ENCODE results near the gene PDHX.
"Not testable (repeated sequence)": the region's sequence is repeated elsewhere in the genome, so short reads cannot be mapped to it uniquely, and the experiment has no call there.

PDHX gene

DNA sequence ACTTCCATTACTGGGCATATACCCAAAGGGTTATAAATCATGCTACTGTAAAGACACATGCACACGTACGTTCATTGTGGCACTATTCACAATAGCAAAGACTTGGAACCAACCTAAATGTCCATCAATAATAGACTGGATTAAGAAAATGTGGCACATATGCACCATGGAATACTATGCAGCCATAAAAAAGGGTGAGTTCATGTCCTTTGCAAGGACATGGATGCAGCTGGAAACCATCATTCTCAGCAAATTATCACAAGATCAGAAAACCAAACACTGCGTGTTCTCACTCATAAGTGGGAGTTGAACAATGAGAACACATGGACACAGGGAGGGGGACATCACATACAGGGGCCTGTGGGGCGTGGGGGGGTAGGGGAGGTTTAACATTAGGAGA lies 111.6 kb downstream of the PDHX start:
- not testable (repeated sequence) for DNase-seq

DNA sequence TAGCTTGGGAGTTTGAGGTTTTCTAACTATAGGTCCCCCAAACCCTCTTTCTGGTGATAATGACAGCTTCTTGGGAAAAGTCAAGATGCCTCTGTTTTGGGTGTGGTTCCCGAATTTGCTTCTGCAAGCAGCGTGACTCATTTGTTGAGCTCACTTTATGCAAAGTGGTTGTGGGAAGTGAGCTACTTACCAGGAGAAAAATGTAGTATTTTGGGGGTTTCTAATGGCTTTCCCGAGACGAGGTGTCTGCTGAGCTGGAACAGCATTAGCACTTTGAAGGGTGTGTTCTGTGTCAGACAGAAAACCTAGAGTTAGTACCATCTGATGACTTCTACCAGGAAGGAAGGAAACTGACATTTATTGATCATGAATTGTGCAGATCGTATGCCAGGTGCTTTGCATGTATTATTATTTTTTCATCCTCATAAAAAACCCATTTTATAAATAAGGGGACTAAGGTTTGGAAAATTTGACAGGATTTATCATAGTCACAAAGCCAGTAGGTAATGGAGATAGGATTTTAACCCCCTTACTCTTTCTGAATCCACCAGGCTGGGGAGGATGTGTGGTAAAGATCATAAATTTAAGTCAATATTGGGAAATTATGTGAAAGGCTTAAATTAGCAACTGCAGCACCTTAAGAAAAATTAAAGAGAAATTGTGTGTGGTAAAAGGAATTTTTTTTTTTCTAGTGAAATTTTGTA lies 113.7 kb downstream of the PDHX start:
- no peak for DNase-seq

DNA sequence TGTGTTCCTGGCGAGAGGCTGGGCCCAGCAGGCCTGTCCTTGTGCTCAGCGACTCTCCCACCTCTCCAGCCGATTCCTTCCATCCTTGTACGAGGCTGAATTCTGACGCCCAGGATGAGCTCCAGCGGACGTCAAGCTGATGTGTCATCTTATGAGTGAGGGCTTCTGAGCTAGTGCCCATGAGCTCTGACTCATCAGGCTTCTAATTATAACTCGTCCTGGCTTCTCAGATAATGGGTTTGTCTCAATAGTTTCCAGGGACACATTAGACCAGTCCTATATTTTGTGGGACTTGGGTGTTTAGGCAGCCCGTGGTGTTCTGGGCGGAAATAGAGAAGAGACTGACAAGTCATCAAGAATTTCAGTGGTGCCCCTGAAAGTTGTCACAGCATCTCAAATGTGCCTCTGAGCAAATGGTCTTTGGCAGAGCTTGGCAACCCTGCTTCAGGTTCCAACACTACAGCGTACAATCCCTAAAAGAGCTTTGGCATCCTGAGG lies 114.3 kb downstream of the PDHX start:
- no peak for DNase-seq

DNA sequence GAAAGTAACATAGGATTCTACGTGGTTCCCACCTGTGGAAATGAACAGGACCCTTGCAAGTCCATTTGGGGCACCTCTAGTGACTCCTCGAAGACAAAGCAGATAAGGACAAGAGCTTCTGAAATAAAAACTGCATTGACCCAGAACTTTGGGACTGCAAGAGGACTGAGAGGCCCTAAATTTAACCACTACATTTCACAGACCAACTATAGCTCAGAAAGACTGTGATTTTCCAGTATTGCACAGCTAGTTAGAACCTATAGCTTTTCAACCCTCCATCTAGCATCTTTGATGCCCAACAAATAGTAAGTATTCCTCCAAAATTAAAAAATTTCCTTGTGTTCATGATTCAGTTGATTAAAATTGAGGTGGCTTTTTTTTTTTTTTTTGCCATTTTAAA lies 114.9 kb downstream of the PDHX start:
- DNase-seq, result no peak

DNA sequence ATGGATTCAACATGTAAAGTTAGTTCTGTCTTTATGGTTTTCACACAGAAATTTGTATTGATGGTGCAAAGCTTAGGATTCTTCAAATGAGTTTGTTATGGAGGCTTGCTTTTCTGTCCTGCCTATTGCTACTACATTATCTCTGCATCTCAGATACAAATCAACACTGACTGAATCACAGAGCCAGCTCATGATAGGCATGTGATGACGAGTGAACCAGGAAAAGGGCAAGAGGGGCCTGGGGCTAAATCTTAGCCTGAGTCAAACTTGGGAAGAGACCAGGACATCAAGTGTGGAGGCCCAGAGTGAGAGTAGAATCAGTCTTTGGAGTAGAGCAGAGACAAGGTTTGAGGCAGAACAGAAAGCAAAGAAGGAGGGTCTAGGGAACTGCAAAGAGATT lies 115.4 kb downstream of the PDHX start:
- no peak for DNase-seq

DNA sequence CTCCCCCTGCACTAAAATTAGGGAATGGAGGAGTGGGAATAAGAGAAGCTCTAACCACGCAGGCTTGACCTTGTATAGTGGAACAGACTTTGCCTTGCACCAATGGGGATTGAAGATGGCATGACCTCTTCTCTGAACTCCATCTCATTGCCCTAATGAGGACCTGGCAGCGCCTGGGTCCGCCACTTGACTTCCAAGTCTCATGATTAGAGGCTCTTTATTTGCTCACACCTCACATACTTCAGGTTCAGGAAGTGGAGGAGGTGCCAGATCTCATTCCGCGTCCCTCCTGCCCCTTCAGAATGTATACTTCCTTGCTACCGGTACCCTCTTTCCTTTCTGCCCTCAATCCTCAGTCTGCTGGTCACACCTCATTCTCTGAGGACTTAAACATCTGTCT lies 116.6 kb downstream of the PDHX start:
- no peak for DNase-seq

DNA sequence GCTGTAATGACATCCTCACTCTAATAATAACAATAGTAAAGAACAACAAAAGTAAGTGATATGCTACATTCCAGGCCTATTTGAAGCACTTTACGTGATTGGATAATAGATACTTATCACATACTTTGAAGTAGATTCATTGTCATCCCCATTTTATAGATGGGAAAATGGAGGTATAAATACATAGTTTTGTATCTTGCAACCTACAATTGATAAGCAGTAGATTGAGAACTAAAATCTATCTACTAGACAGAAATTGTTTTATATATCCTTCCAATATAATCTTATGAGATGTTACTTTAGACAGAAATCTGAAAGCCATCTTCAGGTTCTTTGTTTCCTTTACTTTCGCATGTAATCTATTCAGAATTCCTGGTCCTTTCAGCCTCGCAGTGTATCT lies 118.0 kb downstream of the PDHX start:
- no peak for DNase-seq

DNA sequence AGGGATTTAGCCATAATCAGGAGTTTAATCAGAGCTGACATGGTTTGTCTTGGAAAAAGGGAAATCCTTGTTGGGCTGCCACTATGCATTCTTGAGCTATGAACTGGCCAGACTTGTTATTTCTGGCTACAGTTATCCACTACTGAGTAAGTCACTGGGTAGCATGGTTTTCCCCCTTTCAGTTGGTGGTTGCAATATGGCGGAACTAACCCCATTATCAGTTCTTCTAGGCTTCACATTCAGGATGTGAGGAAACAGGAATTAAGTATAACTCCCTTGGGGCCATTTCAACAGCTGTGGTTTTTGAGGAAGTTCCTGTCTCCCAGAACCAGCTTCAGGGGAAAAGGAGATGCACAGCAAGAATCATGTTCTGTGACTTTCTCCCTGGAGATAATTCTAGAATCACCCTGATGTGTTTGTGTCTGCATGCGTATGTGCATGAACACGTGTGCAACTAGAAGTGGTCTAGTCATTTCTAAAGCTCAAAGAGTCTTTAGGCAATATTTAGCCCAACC lies 119.5 kb downstream of the PDHX start:
- no peak for DNase-seq

DNA sequence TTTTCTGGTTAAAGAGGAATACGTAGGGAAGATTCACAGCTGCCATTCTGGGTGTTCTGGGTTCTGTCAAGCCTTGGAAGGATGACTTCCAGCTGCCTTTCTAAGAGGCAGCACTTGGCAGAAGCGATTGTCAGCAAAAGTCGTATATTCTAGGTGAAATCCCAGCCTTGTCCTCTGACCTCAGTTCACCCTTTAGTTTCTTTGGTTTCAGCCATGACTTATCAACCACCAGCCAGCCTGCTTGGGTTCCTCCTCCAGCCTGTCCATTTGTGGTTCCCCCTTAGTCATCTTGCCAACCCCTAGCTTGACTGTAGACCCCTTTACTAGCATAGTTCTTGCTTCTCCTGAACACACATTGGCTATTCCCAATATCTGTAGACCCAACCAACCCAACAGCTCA lies 120.2 kb downstream of the PDHX start:
- no peak for DNase-seq

DNA sequence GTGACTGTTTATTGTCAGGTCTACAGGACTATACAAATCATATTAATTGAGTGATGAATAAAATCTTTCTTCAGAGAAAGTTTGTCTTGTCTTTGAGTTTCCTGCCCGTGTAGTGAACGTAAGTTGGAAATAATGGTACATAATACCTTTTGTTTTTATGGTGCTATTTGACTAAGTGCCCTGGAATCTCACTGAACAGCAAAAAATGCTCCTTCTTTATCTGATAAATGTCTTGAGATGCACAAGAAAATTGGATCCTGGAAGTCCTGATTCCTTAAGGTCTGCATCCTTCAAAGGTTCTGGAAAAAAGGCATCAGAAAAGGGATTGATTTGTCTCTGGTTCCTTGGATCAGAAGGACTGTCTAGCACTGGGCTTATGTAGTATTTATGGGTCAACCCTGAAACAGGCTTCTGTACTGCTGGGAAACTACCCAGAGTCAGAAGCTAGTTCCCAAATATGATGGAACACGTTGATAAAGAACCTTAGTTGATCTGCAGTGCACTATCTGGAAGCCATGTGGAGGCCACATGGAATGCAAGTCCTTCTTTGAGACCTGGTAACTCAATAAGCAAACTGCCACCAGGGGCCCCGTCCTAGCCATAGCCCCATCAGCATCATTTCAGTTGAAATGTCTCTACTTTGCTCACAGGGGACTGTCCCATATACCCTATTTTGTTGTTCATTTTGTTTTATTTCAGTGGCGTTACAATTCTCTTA lies 122.0 kb downstream of the PDHX start:
- no peak for DNase-seq

DNA sequence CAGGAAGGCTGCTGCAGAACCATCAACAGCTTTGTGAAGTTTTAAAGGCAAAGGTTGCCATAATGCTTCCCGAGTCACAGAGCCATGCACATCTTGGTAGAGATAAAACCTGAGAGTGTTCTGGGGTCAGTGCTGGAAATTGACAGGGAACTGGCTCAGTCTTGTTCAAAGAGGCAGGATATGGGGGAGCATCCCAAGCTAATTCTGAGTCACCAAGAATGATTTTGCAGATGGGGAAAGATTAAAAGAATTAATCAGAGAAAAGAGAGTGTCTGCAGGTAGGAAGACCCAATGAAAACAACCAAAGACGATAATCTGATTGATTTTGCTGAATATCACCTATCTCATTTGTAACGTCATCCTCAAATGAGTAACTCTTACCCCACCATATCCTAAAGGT lies 122.7 kb downstream of the PDHX start:
- DNase-seq, result no peak

DNA sequence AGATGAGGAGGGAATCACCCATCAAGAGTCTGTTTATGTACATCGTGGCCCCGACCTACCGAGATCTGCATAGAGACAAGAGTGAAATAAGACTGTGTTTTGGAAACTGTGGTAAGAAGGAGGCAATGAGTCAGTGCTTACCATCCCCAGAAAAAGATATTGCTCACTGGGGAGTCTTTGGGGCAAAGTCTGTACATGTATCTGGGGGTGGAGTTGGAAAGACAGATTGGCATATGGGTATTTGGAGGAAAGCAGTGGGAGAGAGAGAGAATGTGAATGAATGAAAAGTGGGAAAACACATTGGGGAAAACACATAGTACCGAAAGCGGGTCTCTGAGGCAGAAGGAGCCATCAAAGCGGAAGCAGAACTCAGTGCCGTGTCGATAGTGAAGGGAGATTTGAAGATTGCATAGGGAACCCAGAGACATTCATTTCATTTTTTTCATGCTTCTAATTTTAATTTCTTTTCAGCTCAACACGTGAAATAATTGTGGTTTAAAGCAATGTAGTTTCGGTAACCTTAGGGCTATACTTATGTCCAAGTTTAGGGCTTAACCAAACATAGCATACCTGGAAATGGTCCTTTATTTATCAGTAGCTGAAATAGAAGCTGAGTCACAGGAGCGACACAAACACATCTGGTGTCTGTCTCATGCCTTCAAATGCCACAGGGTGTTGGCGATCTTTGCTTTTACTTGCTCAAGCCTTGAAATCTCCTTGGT lies 124.0 kb downstream of the PDHX start:
- DNase-seq, result no peak

DNA sequence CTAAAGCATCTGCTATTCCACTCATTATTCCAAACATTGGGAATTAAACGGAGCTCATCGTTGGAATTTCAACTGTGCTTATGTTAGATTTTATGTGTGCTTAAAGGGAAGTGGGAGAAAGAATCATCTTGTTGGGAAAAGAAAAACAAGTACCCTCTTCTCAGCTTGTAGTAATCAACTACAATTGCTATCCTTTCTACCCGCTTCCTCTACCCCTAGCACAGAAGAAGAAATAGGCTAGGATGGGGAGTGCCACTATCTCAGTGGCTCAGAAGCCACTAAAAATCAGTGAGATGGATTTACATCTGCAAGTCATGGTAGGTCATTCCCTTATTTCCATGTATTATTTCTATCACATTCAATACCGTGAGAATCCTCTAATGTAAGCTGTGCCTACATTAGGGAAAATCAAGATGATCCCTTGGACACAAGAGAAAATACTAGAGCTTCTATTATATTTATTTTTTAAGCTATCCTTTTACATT lies 124.7 kb downstream of the PDHX start:
- DNase-seq, result no peak

DNA sequence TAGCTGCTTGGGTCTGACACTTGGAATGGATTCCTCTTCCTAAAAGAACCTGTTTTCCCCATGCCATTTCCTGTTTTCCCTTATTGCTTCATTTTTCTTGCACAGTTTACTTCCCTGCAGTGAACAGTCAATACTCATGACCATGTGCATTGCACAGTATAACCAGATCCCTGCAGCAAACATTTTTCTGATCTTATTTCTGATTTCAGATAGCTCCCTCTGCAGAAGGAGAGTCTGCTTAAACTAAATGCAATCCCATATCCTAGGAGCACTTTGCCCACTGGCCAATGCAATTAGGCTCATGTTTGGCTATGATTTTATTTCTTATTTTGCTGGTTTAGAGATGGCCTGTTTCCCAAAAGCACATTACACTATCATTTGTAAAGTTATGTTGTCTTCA lies 125.8 kb downstream of the PDHX start:
- DNase-seq, result no peak

DNA sequence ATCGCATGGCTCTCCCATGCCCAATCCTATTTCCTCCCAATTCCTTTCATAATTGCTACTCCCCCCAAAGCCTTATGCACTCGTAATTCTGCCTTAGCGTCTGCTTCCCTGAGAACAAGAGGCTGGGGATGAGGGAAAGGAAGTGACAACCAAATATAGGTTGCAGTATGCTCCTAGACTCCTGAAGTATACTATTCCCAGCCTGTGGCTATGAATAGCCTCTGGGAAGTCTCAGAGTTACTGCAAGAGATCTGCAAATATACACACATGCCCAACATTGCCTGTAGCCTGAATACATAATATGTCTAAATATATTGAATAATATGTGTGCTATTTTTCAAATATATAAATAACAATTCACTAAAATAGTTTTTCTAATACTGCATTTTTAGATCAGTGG lies 126.5 kb downstream of the PDHX start:
- DNase-seq, result no peak

DNA sequence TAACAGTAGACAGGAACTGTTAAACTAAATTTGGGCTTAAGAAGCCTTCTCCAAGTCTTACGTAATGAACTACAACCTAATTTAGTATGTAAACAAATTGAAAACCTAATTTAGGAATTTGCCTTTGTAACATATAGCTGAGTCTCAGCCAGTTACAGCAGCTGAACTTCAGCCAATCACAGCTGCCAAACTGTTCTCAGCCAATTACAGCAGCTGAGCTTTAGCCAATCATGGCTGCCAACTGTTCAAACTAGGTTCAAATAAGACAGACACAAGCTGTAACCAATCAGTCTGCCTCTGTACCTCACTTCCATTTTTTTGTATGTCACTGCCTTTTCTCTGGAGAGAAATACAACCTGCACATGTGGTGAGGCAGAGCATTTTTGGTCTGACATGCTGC lies 127.5 kb downstream of the PDHX start:
- DNase-seq, result no peak

DNA sequence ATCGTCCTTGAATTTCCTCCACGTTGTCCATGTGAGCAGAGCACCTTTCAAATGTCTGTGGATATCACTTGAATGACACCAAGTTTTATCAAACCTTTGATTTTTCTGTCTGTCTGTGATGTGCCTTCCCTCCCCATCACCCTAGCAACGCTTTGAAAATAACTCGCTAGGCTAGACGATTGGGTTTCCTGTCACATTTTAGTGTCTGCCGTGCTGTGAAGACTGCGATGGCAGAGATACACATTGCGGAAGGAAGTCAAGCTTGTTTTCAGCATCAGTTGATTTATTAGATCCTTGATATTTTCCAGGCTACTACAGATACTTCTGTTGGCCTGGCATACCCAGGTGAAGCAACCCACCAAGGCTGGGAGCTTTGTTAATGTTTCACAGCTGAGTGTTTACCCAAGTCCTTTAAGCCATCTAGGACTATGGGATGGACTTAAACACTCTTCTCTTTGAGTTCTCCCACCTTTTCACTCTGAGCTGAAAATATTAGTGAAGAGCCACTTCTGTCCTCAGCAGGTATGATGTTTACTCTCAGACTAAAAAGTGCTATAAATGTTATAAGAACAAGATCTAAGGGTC lies 128.9 kb downstream of the PDHX start:
- peak; percentile 55 for DNase-seq

Measured in NCI-H2029 treated with DMSO at 0.1 percent for 48 hours (cell line).